Measurements from ENCODE around the gene VEPH1. TPM values are rescaled to one million over a fixed set of nuclear protein-coding genes. Genes with fewer than 3 reads are reported as not detected.

VEPH1 gene
- total and polyA plus RNA-seq, 9 of the 15 experiments (the other 6 are each of a cell fraction or from before 2014, with no cell fraction given): 4.5 to 15.6 (median 5.8) TPM

DNA sequence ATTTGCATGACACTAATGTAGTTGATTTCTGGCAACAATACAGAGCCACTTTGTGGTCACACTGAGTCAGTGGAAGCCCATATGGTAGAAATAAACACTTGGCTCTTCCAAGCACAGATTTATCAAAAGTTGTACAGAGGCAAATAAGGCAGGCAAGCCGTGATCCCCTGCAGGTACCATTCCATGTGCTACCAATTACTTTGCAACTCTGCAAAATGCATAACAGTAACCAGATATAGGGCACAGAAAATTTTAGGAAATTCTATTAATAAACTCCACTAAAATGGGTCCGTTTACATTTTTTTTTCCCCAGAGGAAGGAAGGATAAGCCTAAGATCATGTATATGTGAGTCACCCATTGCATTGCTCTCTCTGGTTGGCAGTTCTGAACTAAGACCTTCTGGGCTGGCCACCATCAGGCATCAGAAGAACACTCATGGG lies 169.6 kb downstream of the VEPH1 start:
- no peaks in the 10 kb centered on the region for H3K9me1 ChIP-seq (ENCODE audit: control insufficient read depth, insufficient read depth, low read length)
- H3K36me3 ChIP-seq (ENCODE audit: control insufficient read depth, insufficient read depth, low read length): no peaks in the 10 kb centered on the region
- H3K27ac ChIP-seq (ENCODE audit: extremely low read depth, low read depth, low read length): no peak overlapping the region
- WGBS (ENCODE audit: insufficient coverage, low coverage, missing lambda C conversion rate): 15% methylated on average over 2 of the region's 2 CpGs
- H3K79me2 ChIP-seq (ENCODE audit: control insufficient read depth, insufficient read depth, low read length): no peaks in the 10 kb centered on the region
- no peaks in the 10 kb centered on the region; a peak in 1 of 5 replicates for H3K27me3 ChIP-seq (ENCODE audit: control insufficient read depth in 2 of 2, insufficient read depth in 2 of 2, low read length in 2 of 2)
- FAIRE-seq: no peak
- no peaks in the 10 kb centered on the region for H4K20me1 ChIP-seq (replicated peaks; ENCODE audit: control insufficient read depth, insufficient read depth, low read length)
- no TSS peak for BruUV-seq (replicated peaks)
- no peak overlapping the region for H2AFZ ChIP-seq (ENCODE audit: low read depth, low read length)
- H3K4me3 ChIP-seq: no peak overlapping the region
- no peak overlapping the region for H3K9ac ChIP-seq (ENCODE audit: insufficient read depth in 1 of 2, low read depth in 2 of 2, low read length in 2 of 2)
- DNase-seq (ENCODE audit: extremely low read depth in 1 of 4, low spot score in 3 of 4): no peak
- in situ Hi-C loops (cut with MboI) (no loop called here), intact Hi-C loops (cut with micrococcal nuclease) (no loop called here)
- H3K4me2 ChIP-seq (ENCODE audit: insufficient read depth, low read length): no peak overlapping the region
- POLR2A ChIA-PET: no interaction called here
- no peaks in the 10 kb centered on the region for H3K9me3 ChIP-seq (replicated peaks; ENCODE audit: control insufficient read depth, insufficient read depth, low read depth, low read length)
- CTCF ChIA-PET (ENCODE audit: low intra/inter-chr PET ratio): no interaction called here
- ATAC-seq: no peak
- no peak for TF ChIP-seq RBM14 (IDR thresholded peaks at IDR 0.05; ENCODE audit: borderline replicate concordance, insufficient read depth, low read depth, low read length)
- TF ChIP-seq ZBTB7A (IDR thresholded peaks at IDR 0.05; ENCODE audit: borderline replicate concordance, control insufficient read depth, low read depth, low read length): no peak
- TF ChIP-seq, protein P1, sequence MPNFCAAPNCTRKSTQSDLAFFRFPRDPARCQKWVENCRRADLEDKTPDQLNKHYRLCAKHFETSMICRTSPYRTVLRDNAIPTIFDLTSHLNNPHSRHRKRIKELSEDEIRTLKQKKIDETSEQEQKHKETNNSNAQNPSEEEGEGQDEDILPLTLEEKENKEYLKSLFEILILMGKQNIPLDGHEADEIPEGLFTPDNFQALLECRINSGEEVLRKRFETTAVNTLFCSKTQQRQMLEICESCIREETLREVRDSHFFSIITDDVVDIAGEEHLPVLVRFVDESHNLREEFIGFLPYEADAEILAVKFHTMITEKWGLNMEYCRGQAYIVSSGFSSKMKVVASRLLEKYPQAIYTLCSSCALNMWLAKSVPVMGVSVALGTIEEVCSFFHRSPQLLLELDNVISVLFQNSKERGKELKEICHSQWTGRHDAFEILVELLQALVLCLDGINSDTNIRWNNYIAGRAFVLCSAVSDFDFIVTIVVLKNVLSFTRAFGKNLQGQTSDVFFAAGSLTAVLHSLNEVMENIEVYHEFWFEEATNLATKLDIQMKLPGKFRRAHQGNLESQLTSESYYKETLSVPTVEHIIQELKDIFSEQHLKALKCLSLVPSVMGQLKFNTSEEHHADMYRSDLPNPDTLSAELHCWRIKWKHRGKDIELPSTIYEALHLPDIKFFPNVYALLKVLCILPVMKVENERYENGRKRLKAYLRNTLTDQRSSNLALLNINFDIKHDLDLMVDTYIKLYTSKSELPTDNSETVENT (CRISPR knock-in tag; IDR thresholded peaks at IDR 0.05): no peak
- TF ChIP-seq ZNF717 (CRISPR knock-in tag; IDR thresholded peaks at IDR 0.05): no peak
- TF ChIP-seq KLF6 (CRISPR knock-in tag; IDR thresholded peaks at IDR 0.05; ENCODE audit: borderline replicate concordance): no peak
- H3K4me1 ChIP-seq (replicated peaks in 1 of 2; ENCODE audit: control insufficient read depth in 2 of 2, insufficient read depth in 2 of 2, low read length in 2 of 2): no peaks in the 10 kb centered on the region
